ENCODE results near the gene PPARG.

PPARG gene

DNA sequence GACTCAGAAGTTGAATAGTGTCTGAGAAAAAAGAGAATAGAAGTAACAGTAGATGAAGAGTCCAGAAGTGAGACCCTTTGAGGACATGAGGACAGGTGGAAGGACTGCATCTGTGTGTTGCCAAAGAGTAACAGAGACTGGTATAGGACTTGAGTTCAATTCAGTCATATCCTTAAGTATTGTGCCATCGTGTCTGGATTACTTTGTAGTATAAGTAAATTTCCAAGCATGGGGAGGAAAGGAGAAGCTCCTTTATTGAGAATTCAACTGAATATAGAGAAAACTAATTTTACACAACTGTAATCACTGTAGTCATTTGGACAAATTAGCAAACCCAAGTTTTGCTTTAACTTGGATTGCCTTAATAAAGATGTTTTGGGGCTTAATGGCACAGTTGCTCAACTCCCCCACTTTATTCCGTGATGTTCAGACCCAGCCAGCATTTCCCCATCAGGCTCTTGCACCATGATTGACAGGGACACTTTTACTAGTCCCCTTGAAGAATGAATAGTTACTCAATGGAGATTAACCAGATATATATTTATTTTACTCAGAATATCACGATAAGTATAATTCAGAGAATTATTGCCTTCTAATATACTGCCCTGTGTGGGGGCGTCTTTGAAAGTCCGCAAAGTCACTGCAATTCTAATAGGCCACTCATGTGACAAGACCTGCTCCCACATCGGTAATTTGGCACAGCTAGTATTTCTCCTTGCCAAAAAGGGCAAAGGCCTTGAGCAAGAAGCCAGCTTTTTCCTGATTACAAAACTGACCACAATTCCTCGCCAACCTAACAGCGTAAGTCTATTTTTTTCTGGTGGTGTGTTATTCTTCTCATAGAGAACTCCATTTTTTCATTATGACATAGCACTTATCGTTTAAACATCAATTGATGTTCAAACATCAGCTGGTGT is 61.3 kb downstream of the PPARG start:
- no peak overlapping the region for H3K4me3 ChIP-seq (ENCODE audit: low read depth in 1 of 2, low read length in 2 of 2)
- H3K4me1 ChIP-seq (ENCODE audit: control insufficient read depth in 1 of 2, insufficient read depth in 2 of 2, low read length in 2 of 2): peaks cover 6 to 7% of the 10 kb centered on the region in 2 donors
- H3K36me3 ChIP-seq (ENCODE audit: control insufficient read depth in 1 of 2, insufficient read depth in 2 of 2, low read length in 2 of 2): no peaks in the 10 kb centered on the region
- no peaks in the 10 kb centered on the region for H3K27me3 ChIP-seq (ENCODE audit: low read depth, low read length)
- no peaks in the 10 kb centered on the region for H3K9me3 ChIP-seq (ENCODE audit: control insufficient read depth in 1 of 2, low read length in 2 of 2)
- no peak overlapping the region for H3K27ac ChIP-seq (ENCODE audit: low read length)

GRCh38 chr3:12351145-12351544 is 62.3 kb downstream of the PPARG start:
- Histone ChIP-seq H3K9me3 (ENCODE audit: control insufficient read depth in 1 of 2, low read length in 2 of 2) (no peaks in the 10 kb centered on the region), H3K4me3 (ENCODE audit: low read depth in 1 of 2, low read length in 2 of 2) (no peak overlapping the region), H3K27me3 (ENCODE audit: low read depth, low read length) (no peaks in the 10 kb centered on the region), H3K4me1 (ENCODE audit: control insufficient read depth in 1 of 2, insufficient read depth in 2 of 2, low read length in 2 of 2) (peaks cover 6 to 7% of the 10 kb centered on the region in 2 donors), H3K27ac (ENCODE audit: low read length) (no peak overlapping the region), H3K36me3 (ENCODE audit: control insufficient read depth in 1 of 2, insufficient read depth in 2 of 2, low read length in 2 of 2) (no peaks in the 10 kb centered on the region)

DNA sequence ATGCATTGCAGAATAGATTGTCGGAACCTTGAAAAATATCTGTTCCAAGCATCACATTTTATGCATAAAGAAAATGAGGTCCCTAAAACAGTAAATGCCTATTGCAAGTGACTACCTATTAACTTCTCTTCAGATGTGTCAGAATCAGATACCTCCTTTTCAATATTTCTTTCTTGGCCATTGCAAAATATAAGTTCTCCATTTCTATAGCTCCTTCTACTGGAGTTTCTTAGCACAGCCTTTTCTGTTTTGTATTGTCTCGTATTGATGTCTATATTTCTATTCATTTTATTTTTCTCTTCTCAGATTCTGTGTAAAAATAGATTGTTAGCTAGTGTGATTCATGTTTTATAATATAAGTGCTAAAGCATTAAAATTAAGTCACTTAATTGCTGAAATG is 63.4 kb downstream of the PPARG start:
- no peak overlapping the region for H3K27ac ChIP-seq (ENCODE audit: low read length)
- no peaks in the 10 kb centered on the region for H3K36me3 ChIP-seq (ENCODE audit: control insufficient read depth in 1 of 2, insufficient read depth in 2 of 2, low read length in 2 of 2)
- H3K4me3 ChIP-seq (ENCODE audit: low read depth in 1 of 2, low read length in 2 of 2): no peak overlapping the region
- H3K27me3 ChIP-seq (ENCODE audit: low read depth, low read length): no peaks in the 10 kb centered on the region
- H3K4me1 ChIP-seq (ENCODE audit: control insufficient read depth in 1 of 2, insufficient read depth in 2 of 2, low read length in 2 of 2): peaks cover 6 to 7% of the 10 kb centered on the region in 2 donors
- no peaks in the 10 kb centered on the region for H3K9me3 ChIP-seq (ENCODE audit: control insufficient read depth in 1 of 2, low read length in 2 of 2)

DNA sequence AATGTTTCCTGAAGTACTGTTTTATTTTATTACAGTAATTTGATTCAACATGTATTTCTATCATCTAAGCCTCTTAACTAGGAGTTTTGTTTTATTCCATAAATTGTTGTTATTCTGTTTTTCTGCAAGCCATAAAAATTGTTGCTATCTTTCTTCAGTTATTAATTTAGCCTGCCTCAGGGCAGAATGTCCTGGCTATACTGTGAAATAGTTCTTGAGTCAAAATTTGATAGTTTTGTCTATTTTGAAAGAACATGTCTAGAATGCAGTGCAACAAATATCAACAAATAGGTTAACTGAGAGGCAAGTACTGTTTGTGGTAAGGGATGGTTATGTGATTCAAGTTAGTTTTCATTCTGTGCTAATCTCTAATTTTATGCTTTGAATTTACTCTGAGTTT is 63.9 kb downstream of the PPARG start:
- Histone ChIP-seq H3K4me3 (ENCODE audit: low read depth in 1 of 2, low read length in 2 of 2) (no peak overlapping the region), H3K9me3 (ENCODE audit: control insufficient read depth in 1 of 2, low read length in 2 of 2) (no peaks in the 10 kb centered on the region)

DNA sequence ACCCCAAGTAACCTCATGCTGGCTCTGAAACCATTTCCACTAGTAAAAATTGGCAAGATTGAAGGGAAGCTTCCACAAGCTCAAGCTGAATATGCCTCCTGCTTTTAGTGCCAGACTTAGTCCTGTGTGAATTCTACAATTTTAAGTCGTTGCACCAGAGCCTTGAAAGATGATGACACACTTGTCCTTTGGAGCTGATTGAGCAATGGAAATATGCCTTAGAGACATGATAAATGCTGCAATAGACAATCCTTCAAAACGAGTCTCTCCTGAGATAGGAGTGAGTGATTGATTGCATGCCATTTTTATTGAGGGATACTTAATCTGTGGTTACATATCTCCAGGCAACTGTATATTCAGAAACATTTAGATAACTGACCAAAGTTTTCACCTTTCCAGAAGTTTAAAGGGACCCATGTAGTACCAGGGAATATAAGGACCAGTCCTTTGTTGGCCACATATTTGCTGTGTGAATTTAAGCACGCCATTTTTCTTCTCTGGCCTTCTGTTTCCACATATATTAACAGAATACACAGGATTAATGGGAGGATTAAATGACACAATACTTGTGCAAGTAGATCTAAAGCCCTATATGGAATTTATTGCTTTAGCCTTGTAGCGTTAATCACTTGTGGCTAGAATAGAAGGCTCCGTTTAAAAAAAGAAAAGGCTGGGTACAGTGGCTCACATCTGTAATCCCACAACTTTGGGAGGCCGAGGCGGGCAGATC is 65.1 kb downstream of the PPARG start:
- peaks cover 6 to 7% of the 10 kb centered on the region in 2 donors for H3K4me1 ChIP-seq (ENCODE audit: control insufficient read depth in 1 of 2, insufficient read depth in 2 of 2, low read length in 2 of 2)
- no peaks in the 10 kb centered on the region for H3K36me3 ChIP-seq (ENCODE audit: control insufficient read depth in 1 of 2, insufficient read depth in 2 of 2, low read length in 2 of 2)
- H3K9me3 ChIP-seq (ENCODE audit: control insufficient read depth in 1 of 2, low read length in 2 of 2): no peaks in the 10 kb centered on the region
- H3K27me3 ChIP-seq (ENCODE audit: low read depth, low read length): no peaks in the 10 kb centered on the region
- H3K27ac ChIP-seq (ENCODE audit: low read length): no peak overlapping the region
- no peak overlapping the region for H3K4me3 ChIP-seq (ENCODE audit: low read depth in 1 of 2, low read length in 2 of 2)

More for the DNA sequence above, 63.9 kb downstream of the PPARG start:
- no peak overlapping the region for H3K27ac ChIP-seq (ENCODE audit: low read length)
- H3K36me3 ChIP-seq (ENCODE audit: control insufficient read depth in 1 of 2, insufficient read depth in 2 of 2, low read length in 2 of 2): no peaks in the 10 kb centered on the region
- H3K4me1 ChIP-seq (ENCODE audit: control insufficient read depth in 1 of 2, insufficient read depth in 2 of 2, low read length in 2 of 2): peaks cover 6 to 7% of the 10 kb centered on the region in 2 donors
- H3K27me3 ChIP-seq (ENCODE audit: low read depth, low read length): no peaks in the 10 kb centered on the region

DNA sequence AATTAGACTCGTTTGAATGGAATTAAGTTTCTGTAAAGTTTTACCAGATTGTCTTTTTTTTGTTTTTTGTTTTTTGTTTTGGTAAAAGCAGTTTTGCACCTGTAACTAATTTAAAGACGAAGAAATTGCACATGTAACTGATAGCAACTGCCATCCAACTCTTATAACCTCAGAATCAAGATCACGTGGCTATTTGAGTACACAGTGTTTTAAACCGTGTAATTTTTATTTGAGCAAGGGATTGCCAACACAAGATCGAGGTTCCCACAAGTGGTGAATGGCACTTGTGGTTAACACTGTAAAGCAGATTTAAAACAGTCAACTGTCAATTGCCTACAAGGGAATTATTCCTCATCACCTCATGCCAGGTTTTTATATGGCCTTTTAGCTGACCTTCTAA is 67.3 kb downstream of the PPARG start:
- H3K9me3 ChIP-seq (ENCODE audit: control insufficient read depth in 1 of 2, low read length in 2 of 2): peaks cover 0 to 5% of the 10 kb centered on the region in 2 donors
- H3K27me3 ChIP-seq (ENCODE audit: low read depth, low read length): no peaks in the 10 kb centered on the region
- no peaks in the 10 kb centered on the region for H3K36me3 ChIP-seq (ENCODE audit: control insufficient read depth in 1 of 2, insufficient read depth in 2 of 2, low read length in 2 of 2)
- H3K27ac ChIP-seq (ENCODE audit: low read length): no peak overlapping the region
- peaks cover 0 to 6% of the 10 kb centered on the region in 2 donors for H3K4me1 ChIP-seq (ENCODE audit: control insufficient read depth in 1 of 2, insufficient read depth in 2 of 2, low read length in 2 of 2)
- no peak overlapping the region for H3K4me3 ChIP-seq (ENCODE audit: low read depth in 1 of 2, low read length in 2 of 2)

DNA sequence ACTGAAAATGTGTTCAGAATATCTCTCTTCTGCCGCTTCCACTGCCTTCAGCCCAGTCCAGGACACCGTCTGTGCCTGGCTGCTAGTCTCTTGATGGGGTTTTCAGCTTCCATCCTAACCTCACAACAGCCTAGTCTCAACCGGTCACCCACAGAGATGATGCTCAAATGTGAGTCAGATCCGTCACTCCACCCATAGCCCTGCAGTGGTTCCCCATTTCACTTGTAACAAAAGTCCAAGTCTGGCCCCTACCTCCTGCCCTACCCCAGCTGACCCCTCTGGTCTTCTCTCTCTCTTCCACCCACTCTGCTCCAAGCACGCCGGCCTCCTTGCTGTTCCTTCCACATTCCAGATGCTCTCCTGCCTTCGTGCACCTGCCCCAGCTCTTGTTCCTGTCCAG is 68.1 kb downstream of the PPARG start:
- Histone ChIP-seq H3K9me3 (ENCODE audit: control insufficient read depth in 1 of 2, low read length in 2 of 2) (peaks cover 0 to 5% of the 10 kb centered on the region in 2 donors), H3K27ac (ENCODE audit: low read length) (no peak overlapping the region), H3K27me3 (ENCODE audit: low read depth, low read length) (no peaks in the 10 kb centered on the region), H3K36me3 (ENCODE audit: control insufficient read depth in 1 of 2, insufficient read depth in 2 of 2, low read length in 2 of 2) (no peaks in the 10 kb centered on the region), H3K4me3 (ENCODE audit: low read depth in 1 of 2, low read length in 2 of 2) (no peak overlapping the region), H3K4me1 (ENCODE audit: control insufficient read depth in 1 of 2, insufficient read depth in 2 of 2, low read length in 2 of 2) (peaks cover 0 to 2% of the 10 kb centered on the region in 2 donors)

DNA sequence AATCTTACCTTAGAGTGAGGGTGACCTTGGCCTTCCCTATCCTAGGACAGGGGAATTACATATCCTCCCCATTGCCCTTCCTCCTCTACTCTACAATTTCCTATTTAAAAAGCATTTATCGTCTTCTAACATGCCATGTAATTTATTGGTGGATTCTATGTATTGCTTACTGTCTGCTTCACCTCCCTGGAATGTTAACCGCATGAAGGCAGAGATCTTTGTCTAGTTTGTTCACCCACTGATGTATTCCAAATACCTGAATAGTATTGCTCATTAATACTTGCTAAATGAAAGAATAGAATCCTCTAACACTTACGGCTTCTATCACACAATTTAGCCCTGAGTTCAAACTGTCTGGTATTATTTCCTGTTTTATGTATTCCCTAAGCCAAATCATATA is 68.6 kb downstream of the PPARG start:
- Histone ChIP-seq H3K36me3 (ENCODE audit: control insufficient read depth in 1 of 2, insufficient read depth in 2 of 2, low read length in 2 of 2) (no peaks in the 10 kb centered on the region), H3K27me3 (ENCODE audit: low read depth, low read length) (no peaks in the 10 kb centered on the region), H3K4me1 (ENCODE audit: control insufficient read depth in 1 of 2, insufficient read depth in 2 of 2, low read length in 2 of 2) (no peaks in the 10 kb centered on the region), H3K27ac (ENCODE audit: low read length) (no peak overlapping the region), H3K9me3 (ENCODE audit: control insufficient read depth in 1 of 2, low read length in 2 of 2) (peaks cover 0 to 5% of the 10 kb centered on the region in 2 donors), H3K4me3 (ENCODE audit: low read depth in 1 of 2, low read length in 2 of 2) (no peak overlapping the region)

GRCh38 chr3:12363397-12364195 is 74.7 kb downstream of the PPARG start:
- Histone ChIP-seq H3K36me3 (ENCODE audit: control insufficient read depth in 1 of 2, insufficient read depth in 2 of 2, low read length in 2 of 2) (no peaks in the 10 kb centered on the region), H3K27me3 (ENCODE audit: low read depth, low read length) (no peaks in the 10 kb centered on the region), H3K9me3 (ENCODE audit: control insufficient read depth in 1 of 2, low read length in 2 of 2) (peaks cover 5 to 8% of the 10 kb centered on the region in 2 donors), H3K4me3 (ENCODE audit: low read depth in 1 of 2, low read length in 2 of 2) (no peak overlapping the region), H3K27ac (ENCODE audit: low read length) (no peak overlapping the region), H3K4me1 (ENCODE audit: control insufficient read depth in 1 of 2, insufficient read depth in 2 of 2, low read length in 2 of 2) (no peaks in the 10 kb centered on the region)

GRCh38 chr3:12367346-12367745 is 78.5 kb downstream of the PPARG start:
- H3K4me3 ChIP-seq (ENCODE audit: low read depth in 1 of 2, low read length in 2 of 2): no peak overlapping the region
- no peaks in the 10 kb centered on the region for H3K27me3 ChIP-seq (ENCODE audit: low read depth, low read length)
- H3K36me3 ChIP-seq (ENCODE audit: control insufficient read depth in 1 of 2, insufficient read depth in 2 of 2, low read length in 2 of 2): no peaks in the 10 kb centered on the region
- no peak overlapping the region for H3K27ac ChIP-seq (ENCODE audit: low read length)
- H3K4me1 ChIP-seq (ENCODE audit: control insufficient read depth in 1 of 2, insufficient read depth in 2 of 2, low read length in 2 of 2): no peaks in the 10 kb centered on the region
- H3K9me3 ChIP-seq (ENCODE audit: control insufficient read depth in 1 of 2, low read length in 2 of 2): peaks cover 3 to 5% of the 10 kb centered on the region in 2 donors

- Histone ChIP-seq H3K27me3 (ENCODE audit: low read depth, low read length) (no peaks in the 10 kb centered on the region), H3K4me1 (ENCODE audit: control insufficient read depth in 1 of 2, insufficient read depth in 2 of 2, low read length in 2 of 2) (no peaks in the 10 kb centered on the region), H3K9me3 (ENCODE audit: control insufficient read depth in 1 of 2, low read length in 2 of 2) (peaks cover 3 to 5% of the 10 kb centered on the region in 2 donors), H3K4me3 (ENCODE audit: low read depth in 1 of 2, low read length in 2 of 2) (no peak overlapping the region), H3K27ac (ENCODE audit: low read length) (no peak overlapping the region), H3K36me3 (ENCODE audit: control insufficient read depth in 1 of 2, insufficient read depth in 2 of 2, low read length in 2 of 2) (no peaks in the 10 kb centered on the region)
These were observed 80.2 kb downstream of the PPARG start for GRCh38 chr3:12369029-12369428.
